Epithelial cell of proximal tubule (primary cell): Measurements from ENCODE around the gene TENM4. TPM values are rescaled to one million over a fixed set of nuclear protein-coding genes. Genes with fewer than 3 reads are reported as not detected.

ENCODE experiments used
- DNase-seq: peaks from one replicate; pipeline ENCODE4 v3.0.0-alpha.2; 2011; ENCODE audit warnings: low read depth
- H3K4me3 ChIP-seq: 2 replicates; pipeline ENCODE4 v1.5.1; 2011; ENCODE audit warnings: low read depth, mild to moderate bottlenecking, low read length
- CTCF ChIP-seq: conservative IDR thresholded peaks from 2 replicates; pipeline ENCODE4 v1.5.1; 2012; ENCODE audit warnings: low read depth, mild to moderate bottlenecking, low read length
- total RNA-seq: library from RNA; depleted of rRNA; stranded (reverse); fragments of >200 nt; gene quantifications from 2 replicates; pipeline ENCODE4 v1.2.3, GENCODE V29; 2015

Gene TENM4
- total RNA-seq, 1 donor from 2014 or later: 22.2 TPM

DNA sequence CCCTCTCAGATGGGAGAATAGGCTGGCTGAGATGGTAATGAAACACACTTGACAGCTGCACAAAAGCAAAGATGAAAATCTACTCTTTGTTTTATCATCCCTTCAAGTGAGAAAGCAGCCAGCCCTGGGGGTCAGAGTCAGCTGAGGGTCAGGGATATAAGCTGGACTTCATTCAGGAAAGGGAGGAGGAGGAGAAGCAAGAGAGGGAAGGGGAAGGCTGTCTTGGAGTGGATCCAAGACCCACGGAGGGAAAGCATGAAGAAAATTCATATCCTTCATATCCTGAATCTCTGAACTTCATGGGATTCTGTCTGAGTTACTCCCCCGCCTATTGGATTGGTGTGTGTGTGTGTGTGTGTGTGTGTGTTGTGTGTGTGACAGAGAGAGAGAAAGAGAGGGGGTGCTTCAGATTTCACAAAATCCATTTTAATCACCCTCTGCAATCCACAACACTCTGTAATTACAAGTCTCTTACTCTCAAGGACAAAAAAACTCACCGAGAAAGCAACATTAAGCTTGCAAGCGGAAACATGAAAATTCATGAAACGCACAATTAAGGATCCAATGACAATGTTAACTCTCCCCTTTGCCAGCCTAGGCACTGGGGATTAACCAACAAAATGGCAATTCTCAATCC, 327.7 kb downstream of the TENM4 start:
- no peak for DNase-seq
- H3K4me3 ChIP-seq: no peak overlapping the region
- TF ChIP-seq CTCF: no peak

DNA sequence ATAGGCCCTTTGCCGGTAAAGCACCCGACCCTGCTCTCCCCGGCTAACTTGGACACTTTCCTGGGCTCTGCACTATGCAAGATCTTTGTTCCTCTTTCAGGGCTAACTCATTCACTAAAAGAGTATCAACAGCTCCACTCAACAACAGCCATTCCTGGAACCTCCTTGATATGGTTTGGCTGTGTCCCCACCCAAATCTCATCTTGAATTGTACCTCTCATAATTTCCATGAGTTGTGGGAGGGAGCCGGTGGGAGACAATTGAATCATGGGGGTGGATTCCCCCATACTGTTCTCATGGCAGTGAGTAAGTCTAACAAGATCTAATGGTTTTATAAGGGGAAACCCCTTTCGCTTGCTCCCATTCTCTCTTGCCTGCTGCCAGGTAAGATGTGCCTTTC, 330.0 kb downstream of the TENM4 start:
- TF ChIP-seq CTCF: no peak
- DNase-seq: no peak
- no peak overlapping the region for H3K4me3 ChIP-seq

DNA sequence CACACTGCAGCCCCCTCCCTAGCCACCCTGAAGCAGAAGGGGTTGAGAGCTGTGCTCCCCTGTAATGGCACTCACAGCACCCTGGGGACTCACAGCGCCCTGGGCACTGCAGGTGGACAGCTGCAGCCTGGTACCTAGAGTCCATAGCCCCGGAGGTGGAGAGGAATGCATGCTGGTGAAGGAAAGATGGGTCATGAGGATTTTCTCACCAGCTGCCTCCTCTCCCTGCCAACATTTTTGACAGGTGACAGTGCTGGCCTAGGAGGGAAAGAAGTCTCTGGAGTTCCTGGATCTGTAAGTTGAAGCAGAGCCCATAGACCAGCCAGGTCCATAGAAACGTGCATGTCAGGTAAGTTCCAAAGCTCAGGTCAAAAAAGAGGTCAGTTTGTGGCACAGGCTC, 330.5 kb downstream of the TENM4 start:
- TF ChIP-seq CTCF: no peak
- no peak for DNase-seq
- H3K4me3 ChIP-seq: no peak overlapping the region

DNA sequence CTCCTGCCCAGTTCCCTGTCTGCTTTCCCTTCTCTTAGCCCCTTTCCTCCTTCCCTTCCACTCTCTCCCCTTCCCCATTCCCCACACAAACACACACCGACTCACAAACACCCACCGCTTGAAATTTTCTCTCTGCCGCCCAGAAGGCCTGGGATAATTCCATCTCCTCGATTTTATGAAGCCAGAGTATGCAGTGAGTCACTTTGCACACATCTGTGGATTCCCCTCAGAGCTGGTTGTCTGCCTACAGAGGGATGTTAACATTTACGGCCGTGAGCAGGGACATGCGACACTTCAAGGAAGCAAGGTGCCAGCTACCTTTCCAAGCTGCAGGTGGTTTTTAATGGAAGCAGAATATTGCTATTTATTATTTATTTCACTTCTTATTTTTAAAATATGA, 332.0 kb downstream of the TENM4 start:
- no peak for TF ChIP-seq CTCF
- no peak for DNase-seq
- no peak overlapping the region for H3K4me3 ChIP-seq

DNA sequence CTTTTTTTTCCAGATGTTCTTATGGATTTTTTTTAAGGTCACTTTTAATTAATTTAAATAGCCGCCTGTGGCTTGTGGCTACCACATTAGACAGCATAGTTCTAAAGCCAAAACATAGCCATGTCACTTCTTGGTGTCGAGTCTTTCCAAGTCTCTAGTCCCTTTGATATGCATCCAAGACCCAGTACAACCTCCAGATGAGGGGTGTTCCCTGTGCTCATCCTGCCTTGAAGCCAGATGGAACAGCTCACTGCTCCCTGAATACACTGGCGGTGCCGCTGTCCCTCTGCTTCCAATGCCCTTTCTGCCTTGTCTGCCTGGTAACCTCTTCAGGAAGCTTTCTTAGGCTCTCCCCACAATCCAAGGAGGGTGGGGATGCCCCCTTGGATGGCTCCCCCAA, 338.0 kb downstream of the TENM4 start:
- DNase-seq: no peak
- TF ChIP-seq CTCF: no peak
- H3K4me3 ChIP-seq: no peak overlapping the region

DNA sequence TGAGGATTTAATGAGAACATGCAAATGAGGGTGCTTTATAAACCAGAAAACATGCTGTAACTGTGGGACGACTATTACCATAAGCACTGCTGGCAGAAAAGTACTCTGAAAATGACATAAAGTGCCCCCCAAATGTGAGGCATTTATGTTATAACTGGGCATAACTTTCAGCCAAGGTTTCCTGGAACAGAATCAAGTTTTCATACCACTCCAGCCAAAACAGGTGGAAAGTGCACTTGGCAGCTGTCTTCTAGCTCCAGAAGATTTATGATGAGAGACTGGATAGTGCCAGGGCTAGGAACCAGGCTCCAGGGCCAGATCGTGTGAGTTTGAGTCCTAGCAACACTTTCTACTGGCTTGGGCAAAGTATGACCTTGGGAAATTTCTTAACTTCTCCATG, 339.2 kb downstream of the TENM4 start:
- TF ChIP-seq CTCF: no peak
- no peak overlapping the region for H3K4me3 ChIP-seq
- DNase-seq: no peak
